Activated naive CD4-positive, alpha-beta T cell treated with anti-CD3 and anti-CD28 coated beads, Interleukin-2, amount 50 U/mL, for 16 hours (primary cell): ENCODE measurements around the gene CFC1B.
"Not testable (repeated sequence)": the region's sequence is repeated elsewhere in the genome, so short reads cannot be mapped to it uniquely, and the experiment has no call there.

Source experiments
- DNase-seq: peaks from one replicate; pipeline ENCODE4 v3.0.0-alpha.2; 2020

Gene CFC1B

DNA sequence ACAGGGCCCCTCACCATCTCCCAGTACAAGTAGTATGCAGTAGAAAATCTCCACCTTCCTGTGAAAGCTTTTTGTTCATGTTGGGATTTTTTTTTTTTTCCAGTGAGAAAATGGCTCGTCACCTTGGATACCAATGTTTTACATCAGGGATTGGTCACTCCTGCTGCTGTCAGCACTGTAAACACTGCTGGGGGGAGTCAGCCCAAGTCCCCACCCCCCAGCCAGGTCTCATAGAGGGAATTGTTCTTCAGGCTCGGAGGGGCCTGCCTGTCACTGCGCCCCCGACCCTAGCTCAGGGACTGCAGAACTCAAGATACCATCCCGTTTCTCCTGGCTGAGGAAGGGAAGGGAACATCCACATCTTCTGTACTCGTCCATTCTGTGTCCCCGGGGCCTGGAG lies at the start of gene CFC1B:
Gene CFC1B, plus strand, starts transcription at position 231 of the 400 bp plus-strand sequence. CDS start 263 bp downstream, outside the sequence.
- DNase-seq: not testable (repeated sequence)

DNA sequence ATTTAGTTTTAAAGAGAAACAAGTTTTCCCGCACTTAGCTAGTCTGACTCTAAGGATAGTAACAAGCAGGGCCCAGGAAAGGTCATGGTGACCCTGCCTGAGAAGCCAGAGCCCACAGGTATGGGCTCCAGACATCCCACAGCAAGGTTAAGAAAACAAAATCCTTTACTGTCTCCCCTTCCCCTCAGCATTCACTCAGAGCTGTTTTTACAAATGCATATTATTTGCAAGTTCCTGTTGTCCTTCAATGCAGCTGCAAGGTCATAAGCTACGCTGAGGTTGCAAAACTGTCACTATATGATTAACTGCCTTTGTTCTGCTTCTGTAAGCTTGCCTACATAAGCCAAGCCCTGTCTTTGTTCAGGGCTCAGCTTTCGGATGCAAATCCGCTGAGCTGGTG lies 29.9 kb upstream of the CFC1B start:
- not testable (repeated sequence) for DNase-seq

DNA sequence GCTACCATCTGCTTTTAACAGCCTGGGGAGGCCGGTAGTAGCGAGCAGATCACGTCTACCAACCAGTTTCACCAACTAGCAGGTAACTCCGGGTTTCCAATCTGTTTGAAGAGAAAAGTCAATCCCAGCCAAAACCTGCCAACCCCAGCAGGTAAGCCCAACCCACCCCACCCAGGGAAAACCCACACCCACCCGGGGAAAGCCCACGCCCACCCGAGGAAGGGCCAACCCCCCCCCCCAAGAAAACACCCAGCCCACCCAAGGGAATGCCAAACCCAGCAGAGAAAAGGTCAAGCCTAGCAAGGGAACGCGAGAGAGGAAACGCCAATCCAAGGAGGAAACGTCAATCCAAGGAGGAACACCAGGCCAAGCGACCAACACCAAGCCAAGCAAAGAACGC lies 11.8 kb upstream of the CFC1B start, which contains the start of gene POTEI:
Gene POTEI, minus strand, starts transcription at position 101 of the 400 bp plus-strand sequence. Its CDS starts 93 bp downstream, at position 8.
- DNase-seq: not testable (repeated sequence)

DNA sequence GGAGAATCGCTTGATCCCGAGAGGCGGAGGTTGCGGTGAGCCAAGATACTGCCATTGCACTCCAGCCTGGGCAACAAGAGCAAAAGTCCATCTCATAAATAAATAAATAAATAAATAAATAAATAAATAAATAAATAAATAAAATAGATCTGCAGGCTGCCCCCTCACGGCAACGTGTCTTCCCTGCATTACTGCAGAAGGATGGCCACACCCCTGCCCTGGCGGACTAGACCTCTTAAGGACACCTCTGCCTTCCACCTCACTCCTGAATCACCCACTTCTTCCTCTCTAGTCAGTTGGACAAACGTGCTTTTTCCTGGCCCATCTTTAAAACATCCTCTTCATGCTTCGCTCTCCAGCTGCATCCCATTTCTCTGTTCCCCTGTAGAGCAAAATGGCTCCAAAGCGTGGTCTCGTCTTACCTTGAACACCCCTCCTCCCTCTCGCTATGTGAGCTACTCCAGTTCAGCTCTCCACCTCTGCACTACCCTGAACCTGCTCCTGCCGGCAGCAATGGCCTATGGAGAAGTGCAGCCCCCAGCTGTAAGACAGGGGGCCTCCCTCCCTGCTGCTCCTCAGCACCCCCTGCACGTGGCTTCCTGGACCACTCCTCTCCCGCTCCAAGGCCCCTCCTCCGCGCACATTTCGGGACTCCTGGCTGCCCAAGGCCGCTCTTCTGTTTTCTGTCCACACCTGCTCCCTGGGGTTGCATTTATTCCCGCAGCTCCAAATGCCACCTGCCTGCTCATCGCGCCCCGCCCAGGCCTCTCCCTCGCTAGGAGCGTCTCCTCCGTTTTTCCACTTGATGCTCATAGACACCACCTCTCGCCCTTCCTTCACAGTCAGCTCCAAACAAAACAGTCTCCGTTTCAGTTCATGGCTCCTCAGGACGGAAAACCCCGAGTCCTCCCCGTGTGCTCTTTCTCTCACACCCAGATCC lies 9.9 kb upstream of the CFC1B start:
- DNase-seq: not testable (repeated sequence)

DNA sequence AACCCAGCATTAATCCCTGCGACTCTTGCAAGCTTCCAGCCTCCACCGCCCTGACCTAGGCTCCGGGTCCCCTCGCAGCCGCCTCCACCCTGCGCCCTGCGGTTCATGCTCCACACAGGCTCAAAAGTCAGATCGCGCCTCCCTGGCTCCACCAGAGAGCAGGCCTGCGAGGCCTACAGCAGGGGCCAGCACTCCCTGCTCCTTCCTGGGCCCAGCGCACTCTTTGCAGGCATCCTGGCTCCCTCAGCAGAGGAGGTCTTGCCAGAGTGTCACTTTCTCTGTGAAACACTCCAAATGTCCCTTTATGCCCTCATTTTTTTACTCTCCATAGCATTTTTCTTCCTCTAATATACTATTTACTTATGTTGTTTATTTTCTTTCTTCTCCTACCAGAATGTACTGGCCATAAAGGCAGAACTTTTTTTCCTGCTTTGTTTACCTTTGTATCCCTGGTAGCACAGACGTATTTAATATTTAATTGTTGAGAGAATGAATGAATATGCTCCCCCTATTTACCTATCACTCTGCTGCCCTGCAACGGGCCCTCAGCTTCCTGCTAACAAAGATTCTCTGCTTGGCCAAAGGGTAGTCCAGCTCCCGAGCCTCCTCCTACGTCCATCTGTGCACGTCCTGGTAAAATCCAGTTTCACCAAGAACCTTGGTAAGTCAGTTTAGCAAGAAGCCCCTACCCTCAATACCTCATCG lies 9.1 kb upstream of the CFC1B start:
- not testable (repeated sequence) for DNase-seq

DNA sequence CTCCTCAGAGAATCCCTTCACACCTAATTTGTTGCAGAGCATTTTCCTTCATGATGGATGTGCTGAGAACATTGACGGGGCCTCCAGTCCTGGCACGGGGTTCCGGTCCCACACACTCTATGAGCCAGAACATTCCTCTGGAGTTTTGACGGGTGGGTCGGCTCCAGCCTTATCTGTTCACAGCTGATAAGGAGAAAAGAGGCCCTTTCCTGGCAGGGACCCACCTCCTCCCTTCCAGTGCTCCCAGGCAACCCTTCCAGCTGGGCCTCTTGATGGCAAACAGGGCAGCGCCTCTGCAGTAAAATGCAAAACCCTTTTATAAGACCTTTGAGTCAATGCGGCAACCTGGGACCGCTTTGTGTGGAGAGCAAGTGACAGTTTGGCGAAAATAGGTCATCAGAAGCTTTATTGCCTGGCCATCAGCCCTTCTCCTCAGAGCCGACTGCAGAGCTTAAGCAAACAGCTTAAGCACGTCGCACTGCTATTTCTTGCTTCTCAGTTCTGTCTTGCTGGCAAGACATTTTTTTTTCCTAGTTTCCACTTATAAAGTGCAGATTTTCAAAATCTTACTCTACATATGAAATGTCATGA lies 2.4 kb upstream of the CFC1B start:
- DNase-seq: not testable (repeated sequence)

DNA sequence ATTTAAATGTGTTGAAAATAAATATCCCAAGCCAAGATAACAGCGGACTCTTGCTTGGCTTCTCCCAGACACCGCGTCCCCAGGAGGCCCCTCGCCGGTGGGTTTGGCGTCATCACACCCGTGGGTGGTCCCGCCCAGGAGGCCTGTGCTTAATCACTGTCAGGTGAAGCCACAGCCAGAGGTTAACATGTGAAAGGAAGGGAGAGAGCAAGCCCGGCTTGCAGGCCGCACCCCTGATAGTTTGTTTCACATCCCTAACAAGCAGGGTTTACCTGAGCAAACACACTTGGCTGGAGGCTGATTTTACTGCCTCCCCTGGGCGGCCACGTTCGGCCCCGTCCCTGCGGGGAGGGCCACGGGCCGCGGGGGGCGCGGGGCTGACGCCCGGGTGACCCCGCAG lies 1.4 kb downstream of the CFC1B start:
- not testable (repeated sequence) for DNase-seq

DNA sequence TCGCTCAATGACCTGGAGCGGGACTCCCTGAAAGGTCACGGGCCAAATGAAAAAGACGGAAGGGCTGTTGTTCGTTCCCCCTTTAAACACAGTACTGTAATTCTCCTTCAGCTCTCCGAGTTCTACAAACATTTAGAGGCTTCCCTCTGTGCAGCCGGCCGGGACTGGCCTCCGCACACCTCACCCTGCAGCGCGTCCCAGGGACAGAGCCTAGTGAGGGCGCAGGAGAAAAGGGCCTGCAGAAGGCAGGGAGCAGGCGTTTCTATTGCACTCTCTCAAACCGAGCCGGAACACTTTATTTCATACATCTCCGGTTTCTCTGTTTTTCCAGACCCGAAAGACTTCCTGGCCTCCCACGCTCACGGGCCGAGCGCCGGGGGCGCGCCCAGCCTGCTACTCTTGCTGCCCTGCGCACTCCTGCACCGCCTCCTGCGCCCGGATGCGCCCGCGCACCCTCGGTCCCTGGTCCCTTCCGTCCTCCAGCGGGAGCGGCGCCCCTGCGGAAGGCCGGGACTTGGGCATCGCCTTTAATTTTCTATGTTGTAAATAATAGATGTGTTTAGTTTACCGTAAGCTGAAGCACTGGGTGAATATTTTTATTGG lies 6.4 kb downstream of the CFC1B start:
- not testable (repeated sequence) for DNase-seq

DNA sequence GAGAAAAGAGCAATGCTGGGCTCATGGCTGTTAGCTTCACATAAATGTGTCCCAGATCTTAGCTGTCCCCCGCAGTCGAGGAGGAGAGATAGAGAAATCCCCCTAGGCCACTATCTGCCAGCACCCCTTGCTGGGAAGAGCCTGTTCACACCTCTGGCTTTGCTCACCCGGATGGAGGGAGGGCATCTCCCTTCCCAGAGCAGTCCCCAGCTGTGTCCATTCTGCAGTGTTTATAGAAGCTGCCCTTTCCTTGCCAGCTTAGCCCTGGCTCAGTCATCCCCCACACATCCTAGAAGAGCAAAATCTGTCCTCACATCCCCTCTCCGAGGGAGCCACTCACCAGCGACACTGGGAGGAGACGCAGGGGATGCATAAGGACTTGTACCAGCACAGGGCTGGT lies 8.5 kb downstream of the CFC1B start:
- DNase-seq: not testable (repeated sequence)

DNA sequence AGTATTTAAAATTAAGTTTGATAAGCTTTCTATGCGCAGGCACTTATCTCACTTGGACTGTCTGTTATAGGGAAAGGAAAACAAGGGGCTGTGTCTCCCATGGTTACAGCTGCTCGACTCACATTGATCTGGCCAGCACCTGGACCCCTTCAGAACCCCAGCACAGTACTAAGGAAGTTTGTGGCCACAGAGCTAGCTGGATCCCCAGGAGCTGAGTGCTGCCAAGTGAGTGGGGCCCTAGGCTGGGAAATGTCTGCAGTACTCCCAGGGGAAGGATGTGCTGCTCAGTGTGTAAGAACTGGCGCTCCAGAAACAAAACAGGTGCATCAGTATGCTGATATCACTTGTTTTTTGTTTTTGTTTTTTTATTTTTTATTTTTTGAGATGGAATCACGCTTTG lies 9.2 kb downstream of the CFC1B start:
- not testable (repeated sequence) for DNase-seq

DNA sequence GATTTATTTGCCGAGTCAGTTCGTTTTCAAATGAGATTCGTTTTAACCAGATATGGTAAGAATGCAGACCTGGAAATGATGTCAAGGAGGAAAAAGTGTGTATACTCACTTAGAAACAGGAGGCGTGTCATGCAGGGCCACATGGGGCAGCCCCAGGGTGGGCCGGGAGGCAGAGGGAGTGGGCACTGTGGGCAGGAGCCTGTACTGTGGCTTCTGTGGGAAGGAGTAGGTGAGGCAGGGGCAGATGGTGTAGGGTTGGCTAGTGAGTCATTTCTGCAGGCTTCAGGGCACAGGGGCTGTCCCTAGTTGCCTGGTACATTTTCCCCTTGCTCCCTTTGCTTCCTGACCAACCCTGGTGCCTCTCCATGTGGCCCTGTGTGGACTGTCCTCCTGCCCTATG lies 10.2 kb downstream of the CFC1B start:
- DNase-seq: not testable (repeated sequence)

DNA sequence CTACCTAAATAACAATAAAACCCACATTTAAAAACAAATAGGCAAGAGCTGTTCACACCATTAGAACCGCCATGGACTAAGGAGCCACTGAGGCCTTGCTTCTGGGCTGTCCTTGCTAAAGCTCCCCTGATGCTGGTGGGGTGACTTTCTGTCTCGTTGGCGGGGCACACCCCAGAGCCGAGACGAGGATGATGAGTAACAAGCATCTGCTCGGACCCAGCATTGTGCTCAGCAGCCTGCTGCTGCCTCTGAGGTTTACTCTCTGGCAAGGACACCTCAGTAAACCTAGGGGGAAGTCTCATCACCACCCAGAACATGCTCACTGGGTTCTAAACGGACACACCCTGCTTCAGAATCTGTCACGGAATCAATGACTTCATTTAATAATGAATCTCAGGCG lies 10.7 kb downstream of the CFC1B start:
- DNase-seq: not testable (repeated sequence)

DNA sequence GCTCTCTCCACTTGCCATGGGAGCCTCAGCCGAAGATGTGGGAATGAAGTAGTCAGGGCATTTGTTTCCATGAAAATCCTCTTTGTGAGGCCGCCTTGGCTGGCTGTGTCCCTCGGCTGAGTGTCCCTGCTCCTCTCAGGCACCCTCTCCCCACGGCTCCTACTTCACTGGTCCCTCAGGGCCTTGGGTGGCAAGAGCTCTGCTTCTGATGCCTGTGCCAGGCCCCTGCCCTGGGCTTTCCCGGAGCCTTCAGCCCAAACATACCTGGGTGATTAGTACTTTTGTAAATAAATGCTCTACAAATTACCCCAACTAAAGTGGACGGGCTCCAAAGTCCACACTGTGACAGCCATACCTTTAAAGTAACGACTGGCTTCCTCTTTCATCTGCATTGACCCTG lies 15.6 kb downstream of the CFC1B start:
- not testable (repeated sequence) for DNase-seq

DNA sequence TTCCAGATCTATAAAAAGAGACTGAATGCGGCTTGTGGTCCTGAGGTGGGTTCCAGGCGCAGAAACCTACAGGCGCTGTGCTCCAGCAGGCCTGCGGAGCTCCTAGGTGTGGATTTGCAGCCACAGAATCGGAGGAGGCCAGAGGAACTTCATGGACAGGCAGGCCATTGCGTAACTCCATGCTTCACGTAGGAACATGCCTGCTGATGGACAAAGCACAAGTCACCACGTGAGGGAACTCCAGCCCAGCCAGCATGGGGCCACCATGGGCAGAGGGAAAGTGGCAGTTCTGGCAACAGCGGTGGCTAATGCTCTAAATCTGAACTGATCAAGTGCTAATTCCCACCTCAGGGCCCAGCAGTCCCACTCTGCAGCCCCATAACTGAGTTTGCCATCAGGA lies 17.2 kb downstream of the CFC1B start:
- not testable (repeated sequence) for DNase-seq

DNA sequence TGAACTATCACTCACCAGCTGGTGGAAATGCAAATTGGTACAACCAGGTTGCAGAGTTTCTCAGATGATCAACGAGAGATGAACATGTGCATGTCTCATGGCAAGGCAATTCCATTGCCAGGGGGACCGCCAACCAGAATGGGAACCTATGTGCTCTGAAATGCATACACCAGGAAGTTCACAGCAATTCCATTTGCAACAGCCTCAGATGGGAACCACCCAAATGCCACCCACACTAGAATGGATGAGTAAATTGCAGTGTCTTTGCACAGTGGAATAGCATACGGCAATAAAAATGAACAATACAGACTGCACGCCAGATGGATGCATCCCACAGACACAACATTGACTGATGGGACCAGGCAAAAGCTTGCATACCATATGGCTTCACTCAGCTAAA lies 21.8 kb downstream of the CFC1B start:
- DNase-seq: not testable (repeated sequence)

DNA sequence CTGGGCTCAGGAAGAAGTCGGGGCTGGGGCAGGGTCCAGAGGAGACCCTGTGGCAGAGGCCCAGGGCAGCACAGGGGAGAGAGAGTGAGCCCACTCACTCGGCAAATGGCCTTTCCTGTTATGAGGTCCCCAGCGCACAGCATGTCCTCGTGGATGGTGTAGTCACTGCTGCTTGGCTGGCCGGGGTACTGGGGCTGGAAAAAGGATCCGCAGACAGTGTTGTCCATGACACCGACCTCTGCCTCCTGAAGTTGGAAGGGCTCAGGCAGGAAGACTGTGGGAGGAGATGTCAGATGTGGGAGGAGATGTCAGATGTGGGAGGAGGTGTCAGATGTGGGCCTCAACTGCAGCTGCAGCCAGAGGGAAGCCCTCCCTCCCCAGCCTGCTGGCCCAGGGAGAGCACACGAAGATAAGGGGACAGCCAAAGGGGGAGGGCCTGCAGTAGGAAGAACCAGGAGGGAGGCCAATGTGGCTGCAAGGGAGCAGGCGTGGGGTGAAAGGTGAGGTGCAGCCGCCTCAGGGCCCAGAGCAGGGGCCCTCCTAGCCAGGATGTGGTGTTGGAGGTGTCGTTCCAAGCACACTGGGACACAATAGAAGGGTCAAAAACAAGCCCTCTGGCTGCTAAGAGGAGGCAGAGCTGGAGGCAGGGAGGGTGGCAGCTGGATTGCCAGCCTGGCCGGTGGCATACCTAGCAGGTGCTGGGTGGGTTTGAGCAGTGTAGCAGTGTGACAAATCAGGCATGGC lies 22.9 kb downstream of the CFC1B start:
- DNase-seq: not testable (repeated sequence)

DNA sequence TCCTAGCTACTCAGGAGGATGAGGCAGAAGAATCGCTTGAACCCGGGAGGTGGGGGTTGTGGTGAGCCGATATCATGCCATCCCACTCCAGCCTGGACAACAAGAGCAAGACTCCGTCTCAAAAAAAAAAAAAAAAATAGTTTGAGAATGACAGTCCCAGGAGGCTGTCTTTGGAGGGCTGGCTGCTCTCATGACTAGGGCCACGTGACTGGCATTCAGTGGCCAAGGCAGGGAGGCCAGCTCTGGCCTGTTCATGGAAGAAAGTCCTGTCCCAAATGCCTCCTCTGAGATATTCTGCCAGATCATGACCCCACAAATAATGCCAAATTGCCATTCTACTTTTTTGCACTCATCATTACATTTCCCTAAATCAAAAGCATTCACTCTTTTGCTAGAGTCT lies 24.0 kb downstream of the CFC1B start:
- DNase-seq: not testable (repeated sequence)

DNA sequence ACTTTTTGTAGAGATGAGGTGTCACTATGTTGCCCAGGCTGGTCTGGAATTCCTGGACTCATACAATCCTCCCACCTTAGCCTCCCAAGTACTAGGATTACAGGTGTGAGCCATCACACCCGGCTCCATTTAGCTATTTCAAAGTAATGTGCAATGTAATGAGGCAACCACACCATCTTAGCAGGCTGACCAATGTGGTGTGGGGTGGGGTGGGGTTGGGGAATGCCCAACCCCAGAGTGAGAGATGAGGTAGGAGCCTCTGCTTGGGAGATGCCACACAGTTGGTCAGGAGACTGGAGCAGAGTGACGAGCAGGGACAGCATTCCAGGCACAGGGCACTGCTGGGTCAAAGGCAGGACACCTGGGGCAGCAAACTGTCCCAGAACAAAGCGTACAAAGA lies 27.4 kb downstream of the CFC1B start:
- not testable (repeated sequence) for DNase-seq

DNA sequence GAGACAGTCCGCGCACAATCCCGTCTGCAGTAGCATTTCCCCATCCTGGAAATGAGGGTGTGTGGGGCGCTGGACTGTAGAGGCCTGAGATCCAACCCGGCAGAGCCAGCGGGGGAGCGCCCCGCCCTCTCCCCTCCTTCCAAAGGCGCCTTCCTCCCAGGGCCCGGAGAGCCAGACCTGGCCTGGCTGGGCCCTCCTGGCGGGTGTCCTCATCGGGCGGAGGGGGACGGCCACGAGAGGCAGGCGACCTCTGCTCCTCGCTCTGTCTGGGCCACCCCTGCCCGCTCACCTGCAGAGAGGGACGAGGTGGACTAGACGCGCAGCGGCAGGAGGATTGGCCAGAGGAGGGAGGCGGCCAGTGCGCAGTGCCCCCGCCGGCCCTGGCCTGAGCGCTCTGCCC lies 28.5 kb downstream of the CFC1B start:
- not testable (repeated sequence) for DNase-seq

DNA sequence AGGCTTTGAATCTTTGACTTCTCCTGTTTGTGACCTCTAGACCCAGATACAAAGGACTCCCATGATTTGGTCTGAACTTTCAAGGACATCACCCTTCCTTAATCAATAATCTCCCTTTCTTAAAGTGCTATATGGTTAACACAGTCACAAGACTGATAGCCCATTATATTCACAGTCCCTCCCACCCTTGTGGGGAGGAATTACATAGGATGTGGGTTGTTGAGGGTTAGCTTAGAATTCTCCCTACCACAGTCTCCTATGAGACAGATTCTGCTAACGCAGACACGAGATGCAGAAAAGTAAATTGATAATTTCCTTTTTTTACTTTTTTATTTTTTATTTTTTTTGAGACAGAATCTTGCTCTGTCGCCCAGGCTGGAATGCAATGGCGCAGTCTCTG lies 33.2 kb downstream of the CFC1B start:
- not testable (repeated sequence) for DNase-seq

DNA sequence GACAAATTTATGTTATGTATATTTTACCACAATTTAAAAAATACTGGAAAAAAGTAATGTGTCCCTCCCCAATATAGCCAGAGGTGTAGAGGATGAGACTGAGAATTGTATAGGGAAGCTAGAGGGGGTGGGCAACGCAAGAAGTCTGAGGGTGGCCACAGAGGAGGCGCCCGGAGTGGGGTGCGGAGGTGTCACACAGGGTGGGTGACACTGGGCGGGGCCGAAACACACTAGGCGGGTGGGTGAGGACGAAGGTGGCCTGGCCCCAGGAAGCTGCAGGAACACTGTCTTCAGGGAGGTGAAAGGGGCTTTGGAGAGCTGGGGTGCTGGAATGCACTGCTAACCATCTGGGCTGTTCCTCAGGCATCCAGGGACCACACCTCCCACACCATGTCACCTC lies 35.4 kb downstream of the CFC1B start:
- not testable (repeated sequence) for DNase-seq

DNA sequence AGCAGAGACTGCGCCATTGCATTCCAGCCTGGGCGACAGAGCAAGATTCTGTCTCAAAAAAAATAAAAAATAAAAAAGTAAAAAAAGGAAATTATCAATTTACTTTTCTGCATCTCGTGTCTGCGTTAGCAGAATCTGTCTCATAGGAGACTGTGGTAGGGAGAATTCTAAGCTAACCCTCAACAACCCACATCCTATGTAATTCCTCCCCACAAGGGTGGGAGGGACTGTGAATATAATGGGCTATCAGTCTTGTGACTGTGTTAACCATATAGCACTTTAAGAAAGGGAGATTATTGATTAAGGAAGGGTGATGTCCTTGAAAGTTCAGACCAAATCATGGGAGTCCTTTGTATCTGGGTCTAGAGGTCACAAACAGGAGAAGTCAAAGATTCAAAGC lies 45.1 kb downstream of the CFC1B start:
- not testable (repeated sequence) for DNase-seq
